ENCODE measurements around the gene TNRC6A. TPM values are rescaled to one million over a fixed set of nuclear protein-coding genes. Genes with fewer than 3 reads are reported as not detected.

Gene TNRC6A
- total and polyA plus RNA-seq, 9 of the 15 experiments (the other 6 are each of a cell fraction or from before 2014, with no cell fraction given) = 3.4 to 32.1 (median 26.6) TPM

DNA sequence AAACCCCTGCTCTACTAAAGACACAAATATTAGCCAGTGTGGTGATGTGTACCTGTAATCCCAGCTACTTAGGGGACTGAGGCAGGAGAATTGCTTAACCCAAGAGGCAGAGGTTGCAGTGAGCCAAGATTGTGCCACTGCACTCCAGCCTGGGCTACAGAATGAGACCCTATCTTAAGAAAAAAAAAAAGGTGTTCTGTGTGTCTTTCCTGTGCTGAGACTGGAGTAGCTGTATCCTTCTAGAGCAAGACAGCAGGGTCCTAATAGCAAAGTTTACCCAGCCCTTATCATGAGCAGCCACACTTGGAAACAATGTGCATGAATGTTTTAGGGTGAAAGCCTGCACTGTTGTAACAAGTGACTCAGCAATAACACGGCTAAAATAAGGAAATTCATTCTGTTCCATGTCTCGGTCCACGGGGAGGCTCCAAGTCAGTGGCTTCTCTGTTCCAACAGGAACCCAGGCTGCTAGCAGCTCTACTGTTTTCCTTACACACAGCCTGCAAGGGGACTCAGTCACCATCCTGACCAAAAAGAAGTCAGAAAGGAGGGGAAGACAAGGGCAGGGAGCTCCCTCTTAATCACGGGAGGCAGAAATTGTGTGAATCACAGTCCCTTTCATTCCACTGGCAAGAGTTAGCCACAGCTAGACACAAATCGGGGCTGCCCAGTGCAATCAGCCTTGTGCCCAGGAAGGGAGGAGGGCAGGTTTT, 109.3 kb downstream of the TNRC6A start (continued):
- peak; percentile 35 to 75 for TF ChIP-seq AFF1 (IDR thresholded peaks at IDR 0.05; ENCODE audit: low read depth in 1 of 2, partially characterized antibody in 2 of 2)
- no peak for TF ChIP-seq ZNF445 (CRISPR knock-in tag; IDR thresholded peaks at IDR 0.05; ENCODE audit: low read depth)
- no peak for TF ChIP-seq BRD9 (IDR thresholded peaks at IDR 0.05; ENCODE audit: low read depth, partially characterized antibody)
- TF ChIP-seq, protein P1, sequence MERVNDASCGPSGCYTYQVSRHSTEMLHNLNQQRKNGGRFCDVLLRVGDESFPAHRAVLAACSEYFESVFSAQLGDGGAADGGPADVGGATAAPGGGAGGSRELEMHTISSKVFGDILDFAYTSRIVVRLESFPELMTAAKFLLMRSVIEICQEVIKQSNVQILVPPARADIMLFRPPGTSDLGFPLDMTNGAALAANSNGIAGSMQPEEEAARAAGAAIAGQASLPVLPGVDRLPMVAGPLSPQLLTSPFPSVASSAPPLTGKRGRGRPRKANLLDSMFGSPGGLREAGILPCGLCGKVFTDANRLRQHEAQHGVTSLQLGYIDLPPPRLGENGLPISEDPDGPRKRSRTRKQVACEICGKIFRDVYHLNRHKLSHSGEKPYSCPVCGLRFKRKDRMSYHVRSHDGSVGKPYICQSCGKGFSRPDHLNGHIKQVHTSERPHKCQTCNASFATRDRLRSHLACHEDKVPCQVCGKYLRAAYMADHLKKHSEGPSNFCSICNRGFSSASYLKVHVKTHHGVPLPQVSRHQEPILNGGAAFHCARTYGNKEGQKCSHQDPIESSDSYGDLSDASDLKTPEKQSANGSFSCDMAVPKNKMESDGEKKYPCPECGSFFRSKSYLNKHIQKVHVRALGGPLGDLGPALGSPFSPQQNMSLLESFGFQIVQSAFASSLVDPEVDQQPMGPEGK (CRISPR knock-in tag; IDR thresholded peaks at IDR 0.05; ENCODE audit: borderline replicate concordance) = no peak
- no peak for TF ChIP-seq TSHZ1 (CRISPR knock-in tag; IDR thresholded peaks at IDR 0.05)
- no peak for TF ChIP-seq SAFB (IDR thresholded peaks at IDR 0.05; ENCODE audit: borderline replicate concordance, low read depth, low read length)
- TF ChIP-seq SP2 (IDR thresholded peaks at IDR 0.05; ENCODE audit: extremely low read depth, low read depth, low read length, poor library complexity, severe bottlenecking) = no peak
- no peak for TF ChIP-seq NFIX (CRISPR knock-in tag; IDR thresholded peaks at IDR 0.05; ENCODE audit: low read depth)
